Pulmonary artery endothelial cell (primary cell): ENCODE results near the gene PRSS58. TPM values are rescaled to one million over a fixed set of nuclear protein-coding genes. Genes with fewer than 3 reads are reported as not detected.

ENCODE experiments used
- DNase-seq: peaks from one replicate; pipeline ENCODE4 v3.0.0-alpha.2; 2011; ENCODE audit warnings: low read depth, low spot score
- total RNA-seq: library from RNA; depleted of rRNA; stranded (reverse); fragments of >200 nt; gene quantifications from 2 replicates; pipeline ENCODE4 v1.2.3, GENCODE V29; 2014

The PRSS58 gene, protein sequence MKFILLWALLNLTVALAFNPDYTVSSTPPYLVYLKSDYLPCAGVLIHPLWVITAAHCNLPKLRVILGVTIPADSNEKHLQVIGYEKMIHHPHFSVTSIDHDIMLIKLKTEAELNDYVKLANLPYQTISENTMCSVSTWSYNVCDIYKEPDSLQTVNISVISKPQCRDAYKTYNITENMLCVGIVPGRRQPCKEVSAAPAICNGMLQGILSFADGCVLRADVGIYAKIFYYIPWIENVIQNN
- total RNA-seq: not detected in 2 replicates

DNA sequence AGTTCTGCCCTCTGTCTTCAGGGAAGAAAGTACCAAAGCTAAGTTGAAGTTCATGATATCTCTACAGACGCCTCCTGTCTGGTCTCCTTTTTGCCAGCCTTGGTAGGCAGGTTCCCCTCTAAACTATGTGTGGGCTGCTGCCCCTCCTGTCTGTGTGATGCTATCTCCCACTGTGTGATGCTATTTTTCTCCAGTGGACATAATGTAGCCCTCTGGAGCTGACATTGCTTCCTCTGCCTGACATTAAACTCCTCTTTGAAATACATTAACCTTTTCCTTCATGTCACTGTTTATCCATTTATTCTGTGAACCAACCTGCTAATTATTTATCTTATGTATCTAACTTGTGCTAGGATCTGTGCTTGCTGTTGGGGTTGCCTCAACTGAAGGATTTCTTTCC, at the start of gene PRSS58:
TSS of gene PRSS58 (minus strand) at position 101 of the 400 bp plus-strand sequence. CDS start 351 bp downstream, outside the sequence.
- DNase-seq: no peak

DNA sequence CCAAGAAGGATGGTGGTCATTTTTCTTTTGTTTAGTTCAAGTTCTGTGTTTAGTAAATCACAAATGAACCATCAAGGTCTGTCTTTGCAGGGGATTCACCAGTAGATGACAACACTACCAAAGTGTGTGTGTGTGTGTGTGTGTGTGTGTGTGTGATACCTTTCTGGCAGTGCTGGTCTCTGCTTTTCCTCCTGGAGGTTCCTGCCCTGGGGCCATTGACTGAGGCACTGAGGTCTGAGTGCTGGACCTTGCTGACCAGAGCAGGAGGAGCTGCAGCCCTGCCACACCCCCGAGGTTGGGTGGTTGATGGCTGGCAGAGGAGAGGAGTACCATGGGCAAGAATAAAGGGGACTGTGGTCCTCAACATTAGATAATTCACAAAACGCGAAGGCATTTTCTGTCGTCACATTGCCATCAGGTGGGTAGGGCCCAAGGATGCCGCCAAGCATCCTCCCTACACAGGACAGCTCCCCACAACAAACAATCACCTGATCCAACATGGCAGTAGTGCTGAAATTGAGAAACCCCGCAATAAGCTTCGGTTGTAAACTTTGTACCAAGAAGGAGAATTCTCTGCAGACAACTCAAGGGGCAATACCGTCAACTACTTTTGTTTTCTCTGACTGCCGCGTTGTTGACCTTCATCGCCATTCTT, 49.5 kb upstream of the PRSS58 start:
- DNase-seq: no peak

DNA sequence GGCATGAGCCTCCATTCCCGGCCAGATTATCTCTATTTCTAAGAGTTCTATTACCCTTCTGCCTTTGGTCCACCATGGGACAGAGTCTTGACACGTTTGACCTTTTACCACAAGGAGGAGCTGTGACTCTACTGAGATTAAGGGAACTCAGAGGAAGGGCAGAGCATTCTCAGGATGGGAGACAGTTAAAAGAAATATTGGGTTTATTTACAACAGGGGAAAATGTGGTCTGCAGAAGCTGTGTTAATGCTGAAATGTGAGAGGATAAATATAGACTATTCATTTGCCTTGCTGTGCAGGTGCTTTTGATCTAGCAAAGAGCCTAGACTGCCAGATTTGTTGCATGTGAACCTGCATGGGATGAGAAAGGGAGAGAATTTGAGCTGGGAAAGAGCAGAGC, 45.8 kb upstream of the PRSS58 start:
- no peak for DNase-seq

DNA sequence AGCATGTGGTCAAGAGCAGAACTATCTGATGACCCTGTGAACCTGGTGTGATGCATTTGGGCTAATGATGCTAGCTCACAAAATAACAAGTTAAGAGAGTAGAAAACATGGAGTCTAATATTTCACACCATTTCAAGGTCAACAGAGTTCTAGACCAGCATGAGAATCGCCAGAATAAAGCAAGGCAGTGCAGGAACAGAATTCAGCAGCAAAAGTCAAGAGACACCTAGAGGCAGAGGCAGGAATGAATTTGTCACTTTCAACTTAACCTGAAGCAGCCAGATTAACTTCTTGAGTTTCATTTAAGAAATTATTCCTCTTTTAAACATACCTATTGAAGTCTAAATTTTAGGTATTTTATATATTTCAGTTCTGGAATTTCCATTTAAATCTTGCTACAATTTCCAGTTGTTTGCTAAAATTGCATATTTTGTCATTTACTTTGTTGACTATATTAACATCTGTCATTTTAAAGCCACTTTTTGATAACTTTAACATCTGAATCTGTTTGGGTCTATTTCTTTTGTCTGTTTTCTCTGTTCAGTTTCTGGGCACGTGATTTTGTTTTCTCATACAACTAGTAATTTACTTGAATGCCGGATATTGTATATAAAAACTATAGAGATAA, 44.2 kb upstream of the PRSS58 start:
- DNase-seq: no peak

DNA sequence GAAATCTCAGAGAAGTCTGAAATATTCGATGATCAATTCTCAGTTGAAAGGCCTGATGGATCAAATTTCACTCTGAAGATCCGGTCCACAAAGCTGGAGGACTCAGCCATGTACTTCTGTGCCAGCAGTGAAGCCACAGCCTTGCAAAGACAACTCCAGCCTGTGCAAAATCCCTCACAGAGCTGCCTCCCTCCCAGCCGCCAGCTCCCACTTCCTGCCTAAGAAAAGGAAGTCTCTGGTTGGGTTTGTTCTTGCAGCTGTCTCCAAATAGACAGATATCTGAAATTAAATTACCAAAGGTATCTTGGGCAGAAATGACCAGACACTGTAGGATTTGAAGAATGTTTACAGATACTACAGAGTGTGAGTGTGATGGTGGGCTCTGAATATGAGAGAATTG, 43.4 kb upstream of the PRSS58 start:
- DNase-seq: no peak

DNA sequence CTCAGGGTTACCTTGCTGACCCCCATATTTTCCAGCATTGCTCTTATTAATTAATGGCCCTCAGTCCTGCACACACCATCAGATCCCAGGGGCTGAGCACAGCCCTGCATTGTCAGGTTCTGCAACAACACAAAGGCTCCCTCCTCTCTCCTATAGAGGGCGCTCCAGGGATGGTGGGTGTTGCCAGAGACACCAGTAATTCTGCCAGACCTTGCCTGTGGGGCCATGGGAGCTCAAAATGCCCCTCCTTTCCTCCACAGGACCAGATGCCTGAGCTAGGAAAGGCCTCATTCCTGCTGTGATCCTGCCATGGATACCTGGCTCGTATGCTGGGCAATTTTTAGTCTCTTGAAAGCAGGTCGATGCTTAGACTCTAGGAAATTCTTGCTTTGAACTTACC, 42.8 kb upstream of the PRSS58 start:
- no peak for DNase-seq

DNA sequence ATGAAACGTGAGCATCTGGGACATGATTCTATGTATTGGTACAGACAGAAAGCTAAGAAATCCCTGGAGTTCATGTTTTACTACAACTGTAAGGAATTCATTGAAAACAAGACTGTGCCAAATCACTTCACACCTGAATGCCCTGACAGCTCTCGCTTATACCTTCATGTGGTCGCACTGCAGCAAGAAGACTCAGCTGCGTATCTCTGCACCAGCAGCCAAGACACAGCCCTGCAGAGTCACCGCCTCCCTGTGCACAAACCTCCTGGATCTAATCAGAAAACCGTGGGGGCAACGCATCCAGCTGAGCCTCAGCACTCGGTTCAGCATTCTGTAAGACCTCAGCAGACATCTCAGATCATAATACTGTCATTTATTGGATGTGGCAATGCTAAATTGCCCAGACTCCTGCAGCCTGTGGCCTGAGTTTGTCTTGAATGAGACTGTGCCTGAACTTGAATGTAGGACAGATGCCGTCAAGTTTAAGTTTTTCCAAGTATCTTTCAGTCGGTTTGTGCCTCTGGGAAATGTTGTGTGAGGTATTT, 41.5 kb upstream of the PRSS58 start:
- DNase-seq: no peak

DNA sequence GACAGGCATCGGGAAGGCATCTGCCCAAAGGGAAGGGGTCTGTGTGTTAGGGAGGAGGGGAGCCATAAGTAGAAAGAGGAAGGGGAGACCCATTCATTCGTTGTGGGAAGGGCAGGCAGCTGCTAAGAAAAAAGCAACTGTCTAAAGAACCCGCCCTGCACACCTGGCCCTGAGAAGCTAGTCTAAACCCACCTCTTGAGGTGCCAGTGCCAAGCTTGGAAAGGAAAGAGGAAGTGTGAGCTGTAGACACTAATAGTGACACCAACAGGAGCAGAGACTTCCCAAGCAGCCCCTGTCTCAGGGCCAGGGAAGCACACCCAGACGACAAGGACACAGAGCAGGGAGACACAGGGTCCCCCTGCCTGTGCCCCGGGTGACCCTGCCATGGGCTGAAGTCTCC, 40.8 kb upstream of the PRSS58 start:
- no peak for DNase-seq

DNA sequence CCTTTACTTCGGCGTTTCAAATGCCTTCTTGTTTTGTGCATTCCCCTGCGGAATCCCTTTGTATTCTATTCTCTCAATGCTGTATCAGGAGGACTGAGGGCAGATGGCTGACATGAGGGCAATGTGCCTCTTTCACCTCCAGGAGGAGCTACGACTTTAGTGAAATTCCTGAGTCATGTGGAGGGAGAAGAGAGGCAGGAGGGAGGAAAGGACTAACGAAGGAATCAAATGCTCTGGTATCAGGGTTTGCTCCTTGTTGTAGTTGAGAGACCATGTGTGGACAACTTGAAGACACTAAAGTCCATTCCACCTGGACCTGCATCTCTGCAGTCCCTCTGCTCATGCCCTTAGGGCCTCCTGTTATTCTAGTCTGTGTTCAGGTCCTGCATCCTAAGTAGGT, 40.2 kb upstream of the PRSS58 start:
- no peak for DNase-seq

DNA sequence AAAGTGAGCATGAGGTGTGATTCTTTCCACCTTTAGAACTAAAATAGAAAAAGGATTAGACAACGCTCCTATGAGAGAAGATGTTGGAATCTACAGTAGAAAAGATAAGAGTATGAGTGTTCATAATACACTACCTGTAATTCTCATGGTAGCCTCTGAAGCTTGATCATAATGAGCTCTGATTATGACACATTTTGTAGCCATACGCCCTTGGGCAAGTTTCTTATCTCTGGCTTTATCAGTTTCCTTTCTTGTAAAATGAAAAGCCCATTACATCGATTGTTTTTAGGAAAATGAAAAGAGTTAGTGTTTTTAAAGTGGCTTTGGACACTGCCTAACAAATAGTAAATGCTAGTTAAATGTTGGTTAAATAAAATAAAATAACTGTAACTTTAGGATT, 22.4 kb upstream of the PRSS58 start:
- no peak for DNase-seq

DNA sequence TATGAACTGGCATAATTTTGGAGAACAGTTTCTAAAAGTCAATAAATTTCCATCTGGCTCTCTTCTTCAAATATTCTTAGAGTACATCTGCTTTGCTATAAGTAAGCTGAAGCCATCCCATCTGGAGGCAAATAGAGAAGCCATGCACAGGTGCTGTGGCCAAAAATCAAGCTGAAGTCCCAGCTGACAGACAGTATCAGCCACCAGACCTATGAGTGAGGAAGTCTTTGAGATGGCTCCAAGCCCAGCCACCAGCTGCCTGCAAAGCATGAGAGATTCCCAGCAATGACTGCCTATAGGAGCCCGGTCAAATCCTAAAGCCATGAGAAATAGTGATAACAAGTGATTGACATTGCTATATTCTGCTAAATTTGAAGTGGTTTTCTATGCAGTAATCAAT, 21.7 kb upstream of the PRSS58 start:
- DNase-seq: no peak

DNA sequence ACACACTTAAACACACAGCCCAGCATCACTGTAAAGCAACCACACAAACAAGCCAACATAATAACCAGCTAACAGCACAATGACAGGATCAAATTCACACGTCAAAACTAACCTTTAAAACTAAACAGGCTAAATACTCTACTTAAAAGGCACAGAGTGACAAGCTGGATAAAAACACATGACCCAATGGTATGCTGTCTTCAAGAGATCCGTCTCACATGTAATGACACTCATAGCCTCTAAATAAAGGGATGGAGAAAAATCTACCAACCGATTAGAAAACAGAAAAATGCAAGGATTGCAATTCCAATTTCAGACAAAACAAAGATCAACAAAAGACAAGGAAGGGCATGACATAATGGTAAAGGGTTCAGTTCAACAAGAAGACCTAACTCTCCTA, 17.2 kb upstream of the PRSS58 start:
- DNase-seq: no peak

DNA sequence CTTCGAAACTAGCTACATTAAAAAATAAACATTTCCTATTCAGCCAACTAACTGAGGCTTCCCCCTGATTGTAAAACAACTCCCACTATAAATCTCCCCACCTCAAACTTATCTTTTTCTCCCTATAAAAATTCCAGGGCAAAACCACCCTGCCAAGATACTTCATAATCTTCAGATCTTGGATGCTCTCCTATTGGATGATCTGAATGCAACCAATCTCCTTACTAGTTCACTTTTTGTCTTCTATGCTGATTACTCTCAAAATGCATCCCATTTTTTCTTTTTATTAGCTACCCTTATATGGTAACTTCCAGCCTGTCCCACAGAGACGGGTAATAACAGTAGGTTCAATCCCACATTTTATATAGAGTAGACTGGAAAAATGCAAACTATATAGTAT, 15.0 kb upstream of the PRSS58 start:
- no peak for DNase-seq

DNA sequence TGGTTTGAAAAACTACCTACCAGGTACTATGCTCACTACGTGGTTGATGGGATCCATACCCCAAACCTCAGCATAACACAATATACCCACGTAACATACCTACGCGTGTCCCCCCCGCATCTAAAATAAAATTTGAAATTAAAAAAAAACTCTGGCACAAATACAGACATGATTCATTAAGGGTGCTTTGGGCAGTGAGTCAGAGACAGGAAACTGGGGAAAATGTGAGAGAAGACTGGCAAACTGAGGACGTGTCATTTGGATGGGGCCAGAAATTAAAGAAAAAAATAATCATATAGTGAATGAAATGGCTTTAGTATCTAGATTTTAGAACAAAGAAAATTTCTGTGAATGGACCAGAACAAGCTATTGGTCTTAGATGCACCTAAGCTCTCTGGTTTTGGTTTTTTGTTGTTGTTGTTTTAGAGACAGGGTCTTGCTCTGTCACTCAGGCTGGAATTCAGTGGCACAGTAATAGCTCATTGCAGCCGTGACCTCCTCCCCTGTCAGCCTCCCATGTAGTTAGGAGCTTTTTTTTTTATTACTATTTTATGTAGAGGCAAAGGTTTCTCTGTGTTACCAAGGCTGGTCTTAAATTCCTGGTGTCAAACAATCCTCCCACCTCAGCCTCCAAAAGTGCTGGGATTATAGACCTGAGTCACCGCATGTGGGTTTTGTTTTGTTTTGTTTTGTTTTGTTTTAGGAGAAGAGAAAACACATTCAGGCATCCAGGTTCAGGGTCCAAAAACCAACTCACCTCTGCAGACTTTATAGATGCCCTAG, 5.9 kb upstream of the PRSS58 start:
- no peak for DNase-seq

DNA sequence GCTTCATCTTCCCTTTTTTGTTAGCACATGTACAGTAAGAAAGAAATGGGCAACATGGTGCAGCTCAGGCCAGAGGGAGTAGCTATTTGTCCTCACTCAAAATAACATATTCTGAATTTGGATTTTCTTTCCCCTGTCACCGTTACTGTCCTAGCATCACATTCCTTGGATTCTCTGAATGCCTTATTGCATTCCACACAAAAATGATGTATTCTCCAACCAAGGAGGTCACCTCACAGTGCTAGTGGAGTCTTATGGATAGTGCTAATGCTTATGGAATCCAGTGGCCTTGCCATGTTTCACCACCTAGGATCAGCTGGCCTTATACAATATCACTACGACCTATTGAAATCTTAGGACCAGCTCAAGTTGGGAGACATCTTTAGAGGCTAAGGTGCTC, 7.2 kb downstream of the PRSS58 start:
- no peak for DNase-seq

DNA sequence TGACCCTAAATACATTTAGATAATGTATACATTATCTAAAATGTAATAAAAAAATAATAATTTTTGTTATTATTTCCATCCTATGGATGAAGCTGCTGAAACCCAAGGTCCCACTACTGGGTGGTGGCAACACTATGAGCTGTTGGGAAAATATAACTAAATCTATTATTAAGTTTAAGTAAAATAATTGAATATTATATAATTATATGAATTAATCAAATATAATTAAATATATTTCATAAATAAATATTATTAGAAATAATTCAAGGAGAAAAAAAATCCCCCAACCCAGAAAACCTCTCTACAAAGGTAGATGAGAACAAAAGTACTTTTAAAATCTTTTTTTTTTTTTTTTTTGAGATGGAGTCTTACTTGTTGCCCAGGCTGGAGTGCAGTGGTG, 7.9 kb downstream of the PRSS58 start:
- DNase-seq: no peak

DNA sequence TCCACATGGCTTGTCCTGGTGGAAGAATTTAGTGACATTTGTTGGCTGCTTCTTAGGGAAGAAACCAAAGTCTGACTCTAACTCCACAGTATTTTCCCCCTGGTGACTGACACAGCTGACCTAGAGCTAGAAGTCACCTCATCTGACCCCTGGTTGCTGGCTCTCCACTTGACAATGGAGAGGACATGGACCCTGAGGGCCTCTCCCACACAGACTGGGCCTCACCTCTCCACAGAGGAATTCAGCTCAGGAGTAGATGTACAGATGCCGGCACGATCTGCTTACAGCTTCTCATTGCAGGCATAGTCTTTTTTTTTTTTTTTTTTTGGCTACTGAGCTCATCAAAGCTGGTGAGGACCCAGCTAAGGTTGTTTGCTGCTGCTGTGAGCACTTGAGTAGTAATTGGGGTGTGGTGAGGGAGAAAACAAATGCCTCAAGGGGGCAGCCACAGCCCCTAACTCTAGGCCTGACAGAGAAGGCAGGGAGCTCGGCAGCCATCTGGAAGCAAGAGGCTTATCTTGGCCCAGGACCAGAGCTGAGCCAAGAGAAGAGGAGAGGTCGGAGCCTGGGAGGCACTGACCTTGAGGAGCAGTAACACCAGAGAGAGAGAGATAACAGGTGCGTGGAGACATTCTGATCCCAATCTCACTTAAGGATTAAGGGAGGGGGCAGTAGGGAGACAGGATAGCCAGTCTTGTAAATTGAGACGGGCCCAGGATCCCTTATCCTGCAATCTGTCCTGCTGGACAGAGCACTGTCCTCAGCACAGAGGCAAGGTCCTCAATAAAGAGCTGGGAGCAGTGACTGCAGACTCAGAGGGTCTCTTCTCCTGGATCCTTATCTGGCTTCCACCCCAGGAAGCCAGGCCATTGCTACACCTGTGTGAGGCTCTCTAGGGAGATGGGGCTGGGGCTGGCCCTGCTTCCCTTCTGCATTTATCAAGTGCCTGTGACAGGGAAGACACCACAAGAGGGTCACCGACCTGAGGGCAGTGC, 9.4 kb downstream of the PRSS58 start:
- DNase-seq: no peak

DNA sequence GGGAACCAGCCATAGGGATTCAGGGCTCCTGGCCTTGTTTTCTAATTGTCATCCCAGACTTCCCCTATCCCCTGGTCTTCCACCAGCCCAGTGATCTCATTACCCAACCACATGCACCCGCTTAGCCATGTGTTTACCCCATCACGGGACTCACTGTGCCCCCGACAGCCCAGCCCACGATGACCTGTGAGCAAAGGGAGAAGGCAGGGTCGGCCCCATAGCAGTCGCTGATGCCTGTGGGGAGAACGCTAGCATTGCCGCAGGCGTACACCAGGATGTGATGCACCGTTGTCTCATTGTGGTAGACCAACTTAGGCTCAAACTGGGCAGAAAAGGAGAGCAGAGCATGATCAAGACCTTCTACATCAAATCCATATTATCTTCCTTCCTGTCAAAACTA, 14.0 kb downstream of the PRSS58 start:
- DNase-seq: no peak

DNA sequence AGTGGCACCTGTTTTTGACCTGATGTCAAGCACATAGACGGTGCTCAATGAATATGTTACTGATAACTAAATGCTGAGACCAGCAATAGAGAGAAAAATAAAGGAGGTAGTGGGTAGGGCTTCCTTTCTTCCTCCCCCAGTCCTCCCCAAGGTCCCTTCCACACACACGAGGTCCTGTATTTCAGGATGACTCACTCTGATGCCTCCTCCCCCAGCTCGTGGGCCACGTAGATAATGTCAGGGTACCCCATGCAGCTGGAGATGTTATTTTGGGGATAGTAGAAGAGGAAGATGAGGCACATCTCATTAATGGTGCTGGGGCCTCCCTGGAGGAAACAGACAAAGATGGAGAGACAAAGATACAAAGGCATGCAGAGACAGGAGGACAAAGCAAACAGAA, 17.3 kb downstream of the PRSS58 start:
- no peak for DNase-seq

DNA sequence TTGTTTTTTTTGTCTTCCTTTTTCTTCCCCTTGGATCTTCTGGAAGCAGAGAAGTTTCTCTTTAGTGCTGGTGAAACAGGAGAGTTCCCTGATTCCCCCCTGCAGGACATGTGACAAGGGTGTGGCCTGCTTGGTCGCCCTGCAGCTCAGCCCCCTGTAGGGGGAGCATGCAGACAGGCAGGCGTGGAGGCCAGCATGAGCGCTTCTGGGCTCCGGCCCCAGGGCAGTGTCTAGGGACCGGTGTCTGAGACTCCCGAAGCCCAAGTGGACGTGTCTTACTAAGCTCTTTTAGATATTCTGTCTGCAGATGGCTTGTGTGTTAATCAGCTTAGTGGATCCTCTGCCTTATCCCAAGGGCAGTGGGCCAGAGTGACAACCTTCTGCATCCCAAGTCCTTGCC, 26.1 kb downstream of the PRSS58 start:
- no peak for DNase-seq
